Liver (tissue), 9 donors: ENCODE data around the gene GTPBP3. TPM values are rescaled to one million over a fixed set of nuclear protein-coding genes. Genes with fewer than 3 reads are reported as not detected.
A peak's percentile ranks its signal among the peaks of the same experiment; 100 is the strongest.

Source experiments
- DNase-seq: peaks from one replicate; pipeline ENCODE4 v3.0.0-alpha.2; 2017; ENCODE audit warnings: low spot score
- H3K27ac ChIP-seq, 2 donors: one replicate each; pipeline ENCODE4 v1.7.0; 2013; ENCODE audit warnings: inconsistent platforms in 2 of 2, low read length in 2 of 2, control low read depth in 1 of 2, low read depth in 1 of 2, mild to moderate bottlenecking in 1 of 2
- H3K27me3 ChIP-seq, 4 donors: one replicate each; pipeline versions ENCODE4 v1.6.1 to v1.7.0; 2013; ENCODE audit warnings: low read length in 3 of 4, inconsistent platforms in 1 of 4, mild to moderate bottlenecking in 1 of 4, moderate library complexity in 1 of 4; ENCODE audit not compliant: control insufficient read depth in 4 of 4, insufficient read depth in 4 of 4
- H3K36me3 ChIP-seq, 4 donors: one replicate each; pipeline versions ENCODE4 v1.6.1 to v1.7.0; 2013; ENCODE audit warnings: low read length in 3 of 4, mild to moderate bottlenecking in 3 of 4, low read depth in 1 of 4, moderate library complexity in 1 of 4; ENCODE audit not compliant: control insufficient read depth in 4 of 4, insufficient read depth in 3 of 4
- H3K4me1 ChIP-seq, 4 donors: one replicate each; pipeline versions ENCODE4 v1.6.1 to v1.7.0; 2013; ENCODE audit warnings: low read length in 3 of 4, mild to moderate bottlenecking in 3 of 4, moderate library complexity in 1 of 4; ENCODE audit not compliant: control insufficient read depth in 4 of 4, insufficient read depth in 4 of 4
- H3K4me3 ChIP-seq, 3 donors: one replicate each; pipeline versions ENCODE4 v1.6.1 to v1.7.0; 2013; ENCODE audit warnings: low read length in 3 of 3, control low read depth in 1 of 3, low read depth in 1 of 3, mild to moderate bottlenecking in 1 of 3
- H3K9ac ChIP-seq, 2 donors: one replicate each; pipeline ENCODE4 v1.7.0; 2013; ENCODE audit warnings: low read length in 2 of 2, mild to moderate bottlenecking in 2 of 2, moderate library complexity in 2 of 2, control low read depth in 1 of 2, low read depth in 1 of 2
- H3K9me3 ChIP-seq, 4 donors: one replicate each; pipeline versions ENCODE4 v1.6.1 to v1.7.0; 2013; ENCODE audit warnings: low read length in 3 of 4; ENCODE audit not compliant: control insufficient read depth in 4 of 4
- CTCF ChIP-seq: fragments of 150-350 bp; IDR thresholded peaks from 2 replicates; pipeline ENCODE4 v1.5.1; 2017; ENCODE audit warnings: improper control_type of control experiment, low read depth, low read length; ENCODE audit not compliant: missing input control
- EGR1 ChIP-seq, 2 donors: IDR thresholded peaks; 2 replicates each; pipeline ENCODE4 v1.6.1; 2016 to 2018; ENCODE audit warnings: antibody characterized with exemption in 2 of 2, low read depth in 2 of 2
- FOXA2 ChIP-seq: IDR thresholded peaks from 2 replicates; pipeline ENCODE4 v1.6.1; 2016; ENCODE audit warnings: antibody characterized with exemption
- GABPA ChIP-seq, 2 donors: IDR thresholded peaks in 1 of 2; conservative IDR thresholded peaks in 1 of 2; 2 replicates each; pipeline ENCODE4 v1.6.1; 2016; ENCODE audit warnings: antibody characterized with exemption in 2 of 2, mild to moderate bottlenecking in 1 of 2, moderate library complexity in 1 of 2
- HNF4A ChIP-seq, 2 donors: conservative IDR thresholded peaks; 2 replicates each; pipeline ENCODE4 v1.6.1; 2016; ENCODE audit warnings: antibody characterized with exemption in 2 of 2, mild to moderate bottlenecking in 2 of 2
- HNF4G ChIP-seq: IDR thresholded peaks from 2 replicates; pipeline ENCODE4 v1.6.1; 2016; ENCODE audit warnings: antibody characterized with exemption
- JUND ChIP-seq, 2 donors: IDR thresholded peaks; 2 replicates each; pipeline ENCODE4 v1.6.1; 2016; ENCODE audit warnings: antibody characterized with exemption in 2 of 2
- MAX ChIP-seq: IDR thresholded peaks from 2 replicates; pipeline ENCODE4 v1.6.1; 2016; ENCODE audit warnings: antibody characterized with exemption
- NR2F2 ChIP-seq: IDR thresholded peaks from 2 replicates; pipeline ENCODE4 v1.6.1; 2016; ENCODE audit warnings: antibody characterized with exemption
- RAD21 ChIP-seq, 2 donors: IDR thresholded peaks; 2 replicates each; pipeline ENCODE4 v1.6.1; 2016; ENCODE audit warnings: antibody characterized with exemption in 2 of 2, mild to moderate bottlenecking in 2 of 2
- REST ChIP-seq: IDR thresholded peaks from 2 replicates; pipeline ENCODE4 v1.6.1; 2016; ENCODE audit warnings: antibody characterized with exemption, mild to moderate bottlenecking
- RXRA ChIP-seq, 2 donors: IDR thresholded peaks; 2 replicates each; pipeline ENCODE4 v1.6.1; 2017 to 2018; ENCODE audit warnings: antibody characterized with exemption in 2 of 2, mild to moderate bottlenecking in 1 of 2
- TAF1 ChIP-seq: conservative IDR thresholded peaks from 2 replicates; pipeline ENCODE4 v1.6.1; 2016; ENCODE audit warnings: antibody characterized with exemption, mild to moderate bottlenecking
- WGBS: extraction: QIAGEN DNeasy Blood & Tissue Kit; methylation state at CpG from one replicate; pipeline ENCODE4 v1.1.7; 2013; 5-methylcytosine and 5-hydroxymethylcytosine counted together
- polyA plus RNA-seq, 2 donors: library from polyadenylated mRNA; stranded (reverse) in 1 of 2; unstranded in 1 of 2; fragments of 200-250 nt in 1 of 2; fragments of >200 nt in 1 of 2; fragmentation: Nextera tagmentation in 1 of 2; extraction: Ambion mirVana in 1 of 2; gene quantifications; one replicate each; pipeline versions ENCODE4 v1.2.1 to v1.2.3, GENCODE V29; 2013 to 2015
- total RNA-seq, 2 donors: library from RNA; depleted of rRNA; stranded (reverse); fragments of >200 nt; gene quantifications; one replicate each; pipeline ENCODE4 v1.2.3, GENCODE V29; 2014
- donor health status: healthy.
- donor health status: healthy.
- donor health status: healthy.
- donor health status: healthy.
- donor health status: healthy.

Gene GTPBP3
- total and polyA plus RNA-seq, 4 donors, result 4.9 to 15.5 (median 9.6) TPM

GRCh38 chr19:17341845-17342244 is 4.5 kb downstream of the GTPBP3 start:
- Histone ChIP-seq H3K27ac (no peak overlapping the region), H3K4me1 (peaks cover 8 to 22% (median 15%) of the 10 kb centered on the region in 4 donors), H3K4me3 (no peak overlapping the region), H3K27me3 (no peaks in the 10 kb centered on the region), H3K9me3 (no peaks in the 10 kb centered on the region), H3K36me3 (peaks cover 0 to 3% (median 0%) of the 10 kb centered on the region in 4 donors), H3K9ac (no peak overlapping the region)
- TF ChIP-seq TAF1 (no peak), CTCF (no peak), HNF4G (no peak), EGR1 (IDR thresholded peaks at IDR 0.05; ENCODE audit: low read depth in 2 of 2) (no peak), MAX (no peak), GABPA (IDR thresholded peaks at IDR 0.05 in 1 of 2, conservative IDR thresholded peaks at IDR 0.05 in 1 of 2) (no peak), NR2F2 (no peak), FOXA2 (no peak), RXRA (IDR thresholded peaks at IDR 0.05) (no peak), HNF4A (conservative IDR thresholded peaks at IDR 0.05) (no peak)
- 97% methylated on average over 7 of the region's 7 CpGs for WGBS
- no peak for DNase-seq

- Histone ChIP-seq H3K9me3 (no peaks in the 10 kb centered on the region), H3K4me1 (peaks cover 0 to under 1% (median 0%) of the 10 kb centered on the region in 4 donors), H3K27me3 (no peaks in the 10 kb centered on the region), H3K27ac (no peak overlapping the region), H3K36me3 (peaks cover 0 to 3% (median 0%) of the 10 kb centered on the region in 4 donors), H3K4me3 (no peak overlapping the region), H3K9ac (no peak overlapping the region)
- WGBS, result 16% methylated on average over 24 of the region's 24 CpGs
- TF ChIP-seq GABPA (IDR thresholded peaks at IDR 0.05 in 1 of 2, conservative IDR thresholded peaks at IDR 0.05 in 1 of 2) (no peak), RAD21 (IDR thresholded peaks at IDR 0.05) (peak; percentile 78 to 90), MAX (no peak), HNF4A (conservative IDR thresholded peaks at IDR 0.05) (no peak), CTCF (peak; percentile 86), REST (no peak), NR2F2 (no peak), JUND (IDR thresholded peaks at IDR 0.05) (no peak)
- DNase-seq, result peak; percentile 87
Measured at GRCh38 chr19:17346109-17346671, 8.8 kb downstream of the GTPBP3 start.
